Smooth muscle cell (in vitro differentiated cells): ENCODE measurements around the gene SYCP2. TPM values are rescaled to one million over a fixed set of nuclear protein-coding genes. Genes with fewer than 3 reads are reported as not detected.
"Not testable (repeated sequence)": the region's sequence is repeated elsewhere in the genome, so short reads cannot be mapped to it uniquely, and the experiment has no call there.

ENCODE experiments used
- DNase-seq: peaks from one replicate; lab custom pipeline; 2025; ENCODE audit not compliant: unreplicated experiment; lab: John Stamatoyannopoulos, UW
- H2AFZ ChIP-seq: fragments of 200-600 bp; sonication (generic); 2 replicates; pipeline ENCODE4 v1.6.0; 2016; ENCODE audit warnings: antibody characterized with exemption, low read depth, mild to moderate bottlenecking
- H3F3A ChIP-seq: fragments of 200-600 bp; sonication (generic); 2 replicates; pipeline ENCODE4 v1.6.0; 2017; ENCODE audit warnings: antibody characterized with exemption, low read depth
- H3K27ac ChIP-seq: fragments of 200-600 bp; sonication (generic); 2 replicates; pipeline ENCODE4 v1.5.1; 2016; ENCODE audit warnings: low read depth, mild to moderate bottlenecking
- H3K27me3 ChIP-seq: fragments of 200-600 bp; sonication (generic); 2 replicates; pipeline ENCODE4 v1.6.1; 2016; ENCODE audit warnings: low read depth, mild to moderate bottlenecking
- H3K36me3 ChIP-seq: fragments of 200-600 bp; sonication (generic); 2 replicates; pipeline ENCODE4 v1.5.1; 2016; ENCODE audit warnings: low read depth
- H3K4me1 ChIP-seq: fragments of 200-600 bp; sonication (generic); 2 replicates; pipeline ENCODE4 v1.5.1; 2016; ENCODE audit warnings: low read depth
- H3K4me2 ChIP-seq: fragments of 200-600 bp; sonication (generic); 2 replicates; pipeline ENCODE4 v1.6.0; 2016; ENCODE audit warnings: mild to moderate bottlenecking
- H3K4me3 ChIP-seq: fragments of 200-600 bp; sonication (generic); 2 replicates; pipeline ENCODE4 v1.5.1; 2016; ENCODE audit warnings: mild to moderate bottlenecking
- H3K79me2 ChIP-seq: fragments of 200-600 bp; sonication (generic); 2 replicates; pipeline ENCODE4 v1.6.0; 2016; ENCODE audit warnings: low read depth, mild to moderate bottlenecking
- H3K9ac ChIP-seq: fragments of 200-600 bp; sonication (generic); 2 replicates; pipeline ENCODE4 v1.6.0; 2016; ENCODE audit warnings: low read depth
- H3K9me3 ChIP-seq: fragments of 200-600 bp; sonication (generic); replicated peaks from 2 replicates; pipeline ENCODE4 v1.5.1; 2016; ENCODE audit warnings: low read depth
- H4K20me1 ChIP-seq: fragments of 200-600 bp; sonication (generic); 2 replicates; pipeline ENCODE4 v1.6.0; 2016; ENCODE audit warnings: low read depth
- CTCF ChIP-seq: fragments of 200-600 bp; sonication (generic); IDR thresholded peaks from 2 replicates; pipeline ENCODE4 v1.5.1; 2017; ENCODE audit warnings: borderline replicate concordance, mild to moderate bottlenecking, antibody characterized with exemption; ENCODE audit not compliant: insufficient read depth, poor library complexity, severe bottlenecking
- WGBS: methylation state at CpG from one replicate; pipeline ENCODE4 v1.1.7; 2016; ENCODE audit warnings: low lambda C conversion rate; 5-methylcytosine and 5-hydroxymethylcytosine counted together
- polyA plus RNA-seq: library from polyadenylated mRNA; unstranded; fragments of >200 nt; fragmentation: Nextera tagmentation; extraction: Ambion mirVana; gene quantifications from 2 replicates; pipeline ENCODE4 v1.2.1, GENCODE V29; 2016
- total RNA-seq: library from RNA; depleted of rRNA; stranded (reverse); fragments of >200 nt; gene quantifications from 2 replicates; pipeline ENCODE4 v1.2.3, GENCODE V29; 2014

The SYCP2 gene
- total and polyA plus RNA-seq, 2 experiments from 2014 or later, result 0.42 to 0.54 TPM

GRCh38 chr20:59903621-59904020 lies 29.8 kb downstream of the SYCP2 start:
- TF ChIP-seq CTCF, result no peak
- no peaks in the 10 kb centered on the region for H4K20me1 ChIP-seq
- H3F3A ChIP-seq, result no peaks in the 10 kb centered on the region
- no peaks in the 10 kb centered on the region for H3K27me3 ChIP-seq
- no peak overlapping the region for H3K9ac ChIP-seq
- H3K4me2 ChIP-seq, result no peak overlapping the region
- H3K4me3 ChIP-seq, result no peak overlapping the region
- H2AFZ ChIP-seq, result no peak overlapping the region
- DNase-seq, result no peak
- H3K36me3 ChIP-seq, result no peaks in the 10 kb centered on the region
- H3K27ac ChIP-seq, result no peak overlapping the region
- no peaks in the 10 kb centered on the region for H3K9me3 ChIP-seq
- no peaks in the 10 kb centered on the region for H3K79me2 ChIP-seq
- 97% methylated on average over 1 of the region's 1 CpG for WGBS
- H3K4me1 ChIP-seq, result no peaks in the 10 kb centered on the region

GRCh38 chr20:59902470-59902869 lies 31.0 kb downstream of the SYCP2 start:
- Histone ChIP-seq H3K9ac (no peak overlapping the region), H3K4me1 (no peaks in the 10 kb centered on the region), H3K9me3 (no peaks in the 10 kb centered on the region), H3K4me2 (no peak overlapping the region), H3K4me3 (no peak overlapping the region), H3F3A (no peaks in the 10 kb centered on the region), H4K20me1 (no peaks in the 10 kb centered on the region), H3K36me3 (no peaks in the 10 kb centered on the region), H3K27me3 (no peaks in the 10 kb centered on the region), H3K79me2 (no peaks in the 10 kb centered on the region), H3K27ac (no peak overlapping the region), H2AFZ (no peak overlapping the region)
- 85% methylated on average over 3 of the region's 3 CpGs for WGBS
- DNase-seq, result no peak
- no peak for TF ChIP-seq CTCF

GRCh38 chr20:59895908-59896307 lies 37.5 kb downstream of the SYCP2 start:
- H3K9ac ChIP-seq, result no peak overlapping the region
- H3K79me2 ChIP-seq, result no peaks in the 10 kb centered on the region
- H3K9me3 ChIP-seq, result no peaks in the 10 kb centered on the region
- no peaks in the 10 kb centered on the region for H3F3A ChIP-seq
- no peak overlapping the region for H3K4me2 ChIP-seq
- TF ChIP-seq CTCF, result no peak
- H4K20me1 ChIP-seq, result no peaks in the 10 kb centered on the region
- no peak overlapping the region for H2AFZ ChIP-seq
- no peaks in the 10 kb centered on the region for H3K36me3 ChIP-seq
- no peak overlapping the region for H3K4me3 ChIP-seq
- DNase-seq, result no peak
- H3K27me3 ChIP-seq, result peaks cover 6% of the 10 kb centered on the region
- H3K27ac ChIP-seq, result no peak overlapping the region
- WGBS, result 76% methylated on average over 1 of the region's 1 CpG
- H3K4me1 ChIP-seq, result no peaks in the 10 kb centered on the region

GRCh38 chr20:59891581-59891980 lies 41.9 kb downstream of the SYCP2 start:
- no peak overlapping the region for H3K9ac ChIP-seq
- H3K4me2 ChIP-seq, result no peak overlapping the region
- no peak for DNase-seq
- H3K27me3 ChIP-seq, result peaks cover 6% of the 10 kb centered on the region
- no peaks in the 10 kb centered on the region for H3K36me3 ChIP-seq
- TF ChIP-seq CTCF, result no peak
- no peaks in the 10 kb centered on the region for H3K4me1 ChIP-seq
- H3K9me3 ChIP-seq, result no peaks in the 10 kb centered on the region
- 82% methylated on average over 1 of the region's 1 CpG for WGBS
- H4K20me1 ChIP-seq, result no peaks in the 10 kb centered on the region
- H3F3A ChIP-seq, result no peaks in the 10 kb centered on the region
- no peak overlapping the region for H3K27ac ChIP-seq
- H2AFZ ChIP-seq, result no peak overlapping the region
- H3K79me2 ChIP-seq, result no peaks in the 10 kb centered on the region
- H3K4me3 ChIP-seq, result no peak overlapping the region

- not testable (repeated sequence) for H3F3A ChIP-seq, H3K9me3 ChIP-seq, DNase-seq, H3K36me3 ChIP-seq, H3K4me3 ChIP-seq, H3K4me2 ChIP-seq, H3K9ac ChIP-seq, H4K20me1 ChIP-seq, H3K4me1 ChIP-seq, H3K27ac ChIP-seq, H3K79me2 ChIP-seq, H2AFZ ChIP-seq, H3K27me3 ChIP-seq
- whole genome bisulfite sequencing, result 84% methylated on average over 2 of the region's 2 CpGs
Measured at GRCh38 chr20:59890035-59890434, 43.4 kb downstream of the SYCP2 start.
